Neural progenitor cell (in vitro differentiated cells): ENCODE measurements around the gene CENATAC. TPM values are rescaled to one million over a fixed set of nuclear protein-coding genes. Genes with fewer than 3 reads are reported as not detected.
"Not testable (repeated sequence)": the region's sequence is repeated elsewhere in the genome, so short reads cannot be mapped to it uniquely, and the experiment has no call there.

Experiments
- DNase-seq: peaks from one replicate; pipeline ENCODE4 v3.0.0-alpha.2; 2016; ENCODE audit warnings: low spot score
- H2AFZ ChIP-seq: fragments of 200-600 bp; sonication (generic); replicated peaks from 2 replicates; pipeline ENCODE4 v1.6.1; 2016; ENCODE audit warnings: antibody characterized with exemption
- H3F3A ChIP-seq: fragments of 200-600 bp; sonication (generic); 2 replicates; pipeline ENCODE4 v1.6.1; 2016; ENCODE audit warnings: antibody characterized with exemption, low read depth
- H3K27ac ChIP-seq: fragments of 200-600 bp; sonication (generic); 2 replicates; pipeline ENCODE4 v1.5.1; 2016; ENCODE audit warnings: mild to moderate bottlenecking
- H3K27me3 ChIP-seq: fragments of 200-600 bp; sonication (generic); 2 replicates; pipeline ENCODE4 v1.6.1; 2016; ENCODE audit warnings: mild to moderate bottlenecking, moderate library complexity
- H3K36me3 ChIP-seq: fragments of 200-600 bp; sonication (generic); 2 replicates; pipeline ENCODE4 v1.5.1; 2016
- H3K4me1 ChIP-seq: fragments of 200-600 bp; sonication (generic); 2 replicates; pipeline ENCODE4 v1.6.1; 2016; ENCODE audit warnings: mixed run types
- H3K4me2 ChIP-seq: fragments of 200-600 bp; sonication (generic); 2 replicates; pipeline ENCODE4 v1.6.1; 2016
- H3K4me3 ChIP-seq: fragments of 200-600 bp; sonication (generic); 2 replicates; pipeline ENCODE4 v1.5.1; 2016
- H3K79me2 ChIP-seq: fragments of 200-600 bp; sonication (generic); 2 replicates; pipeline ENCODE4 v1.6.1; 2016; ENCODE audit warnings: low read depth
- H3K9ac ChIP-seq: fragments of 200-600 bp; sonication (generic); 2 replicates; pipeline ENCODE4 v1.6.1; 2016
- H3K9me3 ChIP-seq: fragments of 200-600 bp; sonication (generic); 2 replicates; pipeline ENCODE4 v1.5.1; 2016; ENCODE audit warnings: low read depth
- H4K20me1 ChIP-seq: fragments of 200-600 bp; sonication (generic); 2 replicates; pipeline ENCODE4 v1.6.1; 2016; ENCODE audit warnings: low read depth
- H3K27ac Mint-ChIP-seq: 3 replicates; pipeline ENCODE4 v1.8.0; 2021; ENCODE audit warnings: mixed read lengths
- H3K27me3 Mint-ChIP-seq: 2 replicates; pipeline ENCODE4 v1.8.0; 2022; ENCODE audit warnings: low read depth, mild to moderate bottlenecking, inconsistent platforms, moderate library complexity, mixed read lengths; ENCODE audit not compliant: insufficient read depth
- H3K36me3 Mint-ChIP-seq: 3 replicates; pipeline ENCODE4 v1.8.0; 2021; ENCODE audit warnings: mixed read lengths
- H3K4me1 Mint-ChIP-seq: 3 replicates; pipeline ENCODE4 v1.8.0; 2021; ENCODE audit warnings: mixed read lengths
- H3K4me3 Mint-ChIP-seq: 3 replicates; pipeline ENCODE4 v1.8.0; 2021; ENCODE audit warnings: mild to moderate bottlenecking, moderate library complexity, mixed read lengths
- H3K9me3 Mint-ChIP-seq: 3 replicates; pipeline ENCODE4 v1.8.0; 2020; ENCODE audit warnings: mixed read lengths
- EZH2 ChIP-seq: fragments of 200-600 bp; sonication (generic); IDR thresholded peaks from 2 replicates; pipeline ENCODE4 v1.6.1; 2017; ENCODE audit warnings: antibody characterized with exemption, mild to moderate bottlenecking, moderate library complexity
- EZH2phosphoT487 ChIP-seq: fragments of 200-600 bp; sonication (generic); IDR thresholded peaks from 2 replicates; pipeline ENCODE4 v1.6.1; 2017; ENCODE audit warnings: antibody characterized with exemption
- total RNA-seq: library from RNA; depleted of rRNA; stranded (reverse); fragments of >200 nt; gene quantifications from 2 replicates; pipeline ENCODE4 v1.2.3, GENCODE V29; 2015; ENCODE audit warnings: low replicate concordance
- TF ChIP-seq, protein P1 (sequence below): fragments of 200-600 bp; sonication (generic); IDR thresholded peaks from 2 replicates; pipeline ENCODE4 v1.5.1; 2017; ENCODE audit warnings: antibody characterized with exemption, mild to moderate bottlenecking

Gene CENATAC
- total RNA-seq, 1 donor from 2014 or later: 46.4 TPM

DNA sequence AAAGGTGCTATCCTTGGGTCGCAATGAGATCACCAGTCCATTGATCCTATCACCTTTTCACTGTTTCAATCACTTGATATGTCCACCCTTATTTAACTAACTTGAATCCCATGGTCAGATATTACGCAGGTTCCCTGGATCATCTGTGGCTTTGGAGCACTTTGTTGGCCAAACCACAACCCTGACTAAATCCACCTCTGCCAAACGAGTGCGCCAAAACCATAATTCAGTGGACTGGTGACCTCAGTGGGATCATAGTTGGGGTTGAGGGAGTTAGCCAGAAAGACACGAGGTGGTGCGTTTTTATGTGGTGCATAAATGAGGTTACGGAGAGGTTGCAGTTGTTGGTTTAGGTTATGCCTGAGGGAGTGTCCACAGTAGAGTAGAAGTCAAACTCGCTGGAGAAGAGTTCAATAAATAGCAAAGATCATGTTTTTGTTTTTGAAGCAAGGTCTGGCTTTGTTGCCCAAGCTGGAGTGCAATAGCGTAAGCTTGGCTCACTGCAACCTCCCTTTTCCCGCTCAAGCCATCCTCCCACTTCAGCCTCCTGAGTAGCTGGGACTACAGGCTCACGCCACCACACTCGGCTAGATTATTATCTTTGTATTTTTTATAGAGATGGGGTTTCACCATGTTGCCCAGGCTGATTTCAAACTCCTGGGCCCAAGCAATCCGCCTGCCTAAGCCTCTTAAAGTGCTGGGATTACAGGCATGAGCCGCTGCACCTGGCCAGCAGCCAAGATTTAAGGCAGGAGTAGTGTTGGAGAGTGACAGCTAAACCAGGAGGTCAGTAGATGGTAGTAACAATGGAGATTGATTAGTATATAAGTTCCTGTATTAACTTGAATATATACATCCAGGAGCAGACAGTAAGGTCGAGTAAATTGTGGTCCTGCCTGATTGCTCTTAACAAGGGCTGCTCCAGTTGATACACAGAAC is 21.9 kb upstream of the CENATAC start:
- no peak for DNase-seq
- H3K9me3 Mint-ChIP-seq: peaks cover 6% of the 10 kb centered on the region
- Histone ChIP-seq H2AFZ (no peak overlapping the region), H3K4me3 (no peak overlapping the region), H3K27me3 (no peaks in the 10 kb centered on the region), H3K36me3 (no peaks in the 10 kb centered on the region), H3K27ac (no peak overlapping the region), H3K4me2 (no peak overlapping the region), H3K9me3 (no peaks in the 10 kb centered on the region), H4K20me1 (no peaks in the 10 kb centered on the region), H3K9ac (no peak overlapping the region), H3K4me1 (peaks cover 18% of the 10 kb centered on the region), H3K79me2 (no peaks in the 10 kb centered on the region), H3F3A (peaks cover 18% of the 10 kb centered on the region)
- peaks cover 2% of the 10 kb centered on the region for H3K36me3 Mint-ChIP-seq
- no peak overlapping the region for H3K4me3 Mint-ChIP-seq
- no peak overlapping the region for H3K27ac Mint-ChIP-seq
- H3K27me3 Mint-ChIP-seq: peaks cover 3% of the 10 kb centered on the region
- H3K4me1 Mint-ChIP-seq: peaks cover 18% of the 10 kb centered on the region
- TF ChIP-seq EZH2: no peak
- no peak for TF ChIP-seq EZH2phosphoT487
- TF ChIP-seq, protein P1, sequence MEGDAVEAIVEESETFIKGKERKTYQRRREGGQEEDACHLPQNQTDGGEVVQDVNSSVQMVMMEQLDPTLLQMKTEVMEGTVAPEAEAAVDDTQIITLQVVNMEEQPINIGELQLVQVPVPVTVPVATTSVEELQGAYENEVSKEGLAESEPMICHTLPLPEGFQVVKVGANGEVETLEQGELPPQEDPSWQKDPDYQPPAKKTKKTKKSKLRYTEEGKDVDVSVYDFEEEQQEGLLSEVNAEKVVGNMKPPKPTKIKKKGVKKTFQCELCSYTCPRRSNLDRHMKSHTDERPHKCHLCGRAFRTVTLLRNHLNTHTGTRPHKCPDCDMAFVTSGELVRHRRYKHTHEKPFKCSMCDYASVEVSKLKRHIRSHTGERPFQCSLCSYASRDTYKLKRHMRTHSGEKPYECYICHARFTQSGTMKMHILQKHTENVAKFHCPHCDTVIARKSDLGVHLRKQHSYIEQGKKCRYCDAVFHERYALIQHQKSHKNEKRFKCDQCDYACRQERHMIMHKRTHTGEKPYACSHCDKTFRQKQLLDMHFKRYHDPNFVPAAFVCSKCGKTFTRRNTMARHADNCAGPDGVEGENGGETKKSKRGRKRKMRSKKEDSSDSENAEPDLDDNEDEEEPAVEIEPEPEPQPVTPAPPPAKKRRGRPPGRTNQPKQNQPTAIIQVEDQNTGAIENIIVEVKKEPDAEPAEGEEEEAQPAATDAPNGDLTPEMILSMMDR: no peak

DNA sequence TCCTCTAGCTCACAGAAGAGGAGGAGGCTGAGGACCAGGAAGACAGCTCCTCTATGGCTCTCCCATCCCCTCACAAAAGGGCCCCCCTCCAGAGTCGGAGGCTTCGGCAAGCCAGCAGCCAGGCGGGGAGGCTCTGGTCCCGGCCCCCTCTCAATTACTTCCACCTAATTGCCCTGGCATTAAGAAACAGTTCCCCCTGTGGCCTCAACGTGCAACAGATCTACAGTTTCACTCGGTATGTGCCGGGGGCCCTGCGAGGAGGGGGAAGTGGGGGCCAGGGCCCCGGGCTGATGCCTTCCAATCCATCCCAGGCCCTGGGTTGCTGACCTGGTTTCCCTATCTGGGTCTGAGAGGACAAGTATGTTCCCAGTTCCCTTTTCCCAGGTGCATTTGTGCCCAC is 18.5 kb upstream of the CENATAC start:
- H3K27me3 Mint-ChIP-seq: peaks cover 3% of the 10 kb centered on the region
- Histone ChIP-seq H3K36me3 (no peaks in the 10 kb centered on the region), H3K4me3 (no peak overlapping the region), H3K27me3 (no peaks in the 10 kb centered on the region), H3K9ac (no peak overlapping the region), H3K4me2 (peak overlapping the region; percentile 41), H4K20me1 (no peaks in the 10 kb centered on the region), H3K79me2 (no peaks in the 10 kb centered on the region), H3K4me1 (peaks cover 18% of the 10 kb centered on the region), H2AFZ (peak overlapping the region; percentile 53), H3K27ac (no peak overlapping the region), H3F3A (peaks cover 18% of the 10 kb centered on the region), H3K9me3 (no peaks in the 10 kb centered on the region)
- no peak overlapping the region for H3K27ac Mint-ChIP-seq
- H3K36me3 Mint-ChIP-seq: no peaks in the 10 kb centered on the region
- DNase-seq: peak; percentile 80
- peaks cover 18% of the 10 kb centered on the region for H3K4me1 Mint-ChIP-seq
- H3K9me3 Mint-ChIP-seq: no peaks in the 10 kb centered on the region
- H3K4me3 Mint-ChIP-seq: no peak overlapping the region
- no peak for TF ChIP-seq EZH2phosphoT487
- TF ChIP-seq, protein P1: peak; percentile 47

DNA sequence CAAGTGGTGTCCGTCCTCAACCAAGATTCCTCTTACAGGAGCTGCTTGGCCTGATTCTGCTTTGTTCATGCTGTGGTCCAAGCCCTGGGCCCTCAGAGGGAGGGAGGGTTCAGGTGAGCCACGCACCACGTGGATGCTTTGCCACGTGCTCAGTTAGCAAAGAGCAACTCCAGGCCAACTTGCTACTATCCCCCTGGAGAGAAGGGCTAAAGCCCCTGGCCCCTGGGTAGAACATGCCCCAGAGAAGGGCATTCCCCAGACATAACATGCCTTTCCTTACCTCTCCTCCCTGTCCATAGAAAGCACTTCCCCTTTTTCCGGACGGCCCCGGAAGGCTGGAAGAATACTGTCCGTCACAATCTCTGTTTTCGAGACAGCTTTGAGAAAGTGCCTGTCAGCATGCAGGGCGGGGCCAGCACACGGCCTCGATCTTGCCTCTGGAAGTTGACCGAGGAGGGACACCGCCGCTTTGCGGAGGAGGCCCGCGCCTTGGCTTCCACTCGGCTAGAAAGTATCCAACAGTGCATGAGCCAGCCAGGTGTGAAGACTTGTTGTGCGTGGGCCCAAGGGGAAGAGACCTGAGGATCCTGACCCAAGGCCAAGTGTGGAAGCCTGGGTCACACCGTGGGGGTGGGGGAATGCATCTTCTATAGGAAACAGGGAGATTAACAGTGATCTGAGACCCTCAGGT is 17.6 kb upstream of the CENATAC start:
- Histone ChIP-seq H2AFZ (peak overlapping the region; percentile 53), H3K4me3 (no peak overlapping the region), H3K27me3 (no peaks in the 10 kb centered on the region), H3K4me1 (peaks cover 14% of the 10 kb centered on the region), H3K9me3 (no peaks in the 10 kb centered on the region), H3K4me2 (no peak overlapping the region), H3K9ac (no peak overlapping the region), H4K20me1 (no peaks in the 10 kb centered on the region), H3F3A (peaks cover 18% of the 10 kb centered on the region), H3K79me2 (no peaks in the 10 kb centered on the region), H3K36me3 (no peaks in the 10 kb centered on the region), H3K27ac (no peak overlapping the region)
- no peak overlapping the region for H3K4me3 Mint-ChIP-seq
- TF ChIP-seq, protein P1: no peak
- TF ChIP-seq EZH2 (no peak), EZH2phosphoT487 (no peak)
- no peak overlapping the region for H3K27ac Mint-ChIP-seq
- H3K9me3 Mint-ChIP-seq: no peaks in the 10 kb centered on the region
- H3K4me1 Mint-ChIP-seq: peaks cover 12% of the 10 kb centered on the region
- no peaks in the 10 kb centered on the region for H3K36me3 Mint-ChIP-seq
- no peaks in the 10 kb centered on the region for H3K27me3 Mint-ChIP-seq
- no peak for DNase-seq

DNA sequence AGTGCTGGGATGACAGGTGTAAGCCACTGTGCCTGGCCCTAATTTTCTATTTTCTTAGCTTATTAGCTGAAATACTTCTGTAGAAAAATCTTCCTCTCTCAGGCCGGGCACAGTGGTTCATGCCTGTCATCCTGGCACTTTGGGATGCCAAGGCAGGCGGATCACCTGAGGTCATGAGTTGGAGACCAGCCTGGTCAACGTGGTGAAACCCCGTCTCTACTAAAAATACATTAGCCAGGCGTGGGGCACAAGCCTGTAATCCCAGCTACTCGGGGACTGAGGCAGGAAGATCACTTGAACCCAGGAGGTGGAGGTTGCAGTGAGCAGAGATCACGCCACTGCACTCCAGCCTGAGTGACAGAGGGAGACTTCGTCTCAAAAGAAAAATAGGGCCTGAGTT is 13.6 kb upstream of the CENATAC start:
- not testable (repeated sequence) for H3K9me3 ChIP-seq, H3K27ac Mint-ChIP-seq, DNase-seq, H4K20me1 ChIP-seq, H3K27me3 Mint-ChIP-seq, H3K9ac ChIP-seq, H3K4me3 Mint-ChIP-seq, H3K79me2 ChIP-seq, H3K4me3 ChIP-seq, H3K4me2 ChIP-seq, H3K27me3 ChIP-seq, H3K36me3 Mint-ChIP-seq, H3K9me3 Mint-ChIP-seq, H3K27ac ChIP-seq, H3K36me3 ChIP-seq, H2AFZ ChIP-seq, H3K4me1 ChIP-seq
- peaks cover 11% of the 10 kb centered on the region for H3K4me1 Mint-ChIP-seq
- H3F3A ChIP-seq: peaks cover 12% of the 10 kb centered on the region
